Measurements from ENCODE around the gene SMR3A. TPM values are rescaled to one million over a fixed set of nuclear protein-coding genes. Genes with fewer than 3 reads are reported as not detected.

Gene SMR3A
- not detected for total RNA-seq

- H3K36me3 Mint-ChIP-seq: no peaks in the 10 kb centered on the region
- no peaks in the 10 kb centered on the region for H3K4me1 Mint-ChIP-seq
- H3K27me3 Mint-ChIP-seq: no peaks in the 10 kb centered on the region
- no peak within 1 kb of the TSS for H3K4me3 Mint-ChIP-seq
- no peak within 1 kb of the TSS for H3K27ac Mint-ChIP-seq
- no peak for DNase-seq
- no peaks in the 10 kb centered on the region for H3K9me3 Mint-ChIP-seq
Observed at GRCh38 chr4:70360460-70360859, at the start of gene SMR3A. TSS of gene SMR3A (plus strand) at chr4:70360760. CDS start at chr4:70362116, 1,356 bp downstream.

GRCh38 chr4:70313736-70314135, 46.8 kb upstream of the SMR3A start:
- Mint-ChIP-seq H3K4me3 (no peak overlapping the region), H3K4me1 (no peaks in the 10 kb centered on the region), H3K27me3 (no peaks in the 10 kb centered on the region), H3K27ac (no peak overlapping the region), H3K9me3 (peaks cover 3% of the 10 kb centered on the region), H3K36me3 (no peaks in the 10 kb centered on the region)
- no peak for DNase-seq

- no peak for DNase-seq
- Mint-ChIP-seq H3K36me3 (no peaks in the 10 kb centered on the region), H3K9me3 (no peaks in the 10 kb centered on the region)
Observed at GRCh38 chr4:70315928-70316327, 44.6 kb upstream of the SMR3A start.

GRCh38 chr4:70326052-70326451, 34.5 kb upstream of the SMR3A start:
- H3K27me3 Mint-ChIP-seq: no peaks in the 10 kb centered on the region
- no peaks in the 10 kb centered on the region for H3K36me3 Mint-ChIP-seq
- H3K27ac Mint-ChIP-seq: no peak overlapping the region

More at GRCh38 chr4:70315928-70316327, 44.6 kb upstream of the SMR3A start:
- H3K4me3 Mint-ChIP-seq: no peak overlapping the region
- no peaks in the 10 kb centered on the region for H3K4me1 Mint-ChIP-seq
- H3K27ac Mint-ChIP-seq: no peak overlapping the region
- H3K27me3 Mint-ChIP-seq: no peaks in the 10 kb centered on the region

GRCh38 chr4:70334681-70335080, 25.9 kb upstream of the SMR3A start, which contains the start of gene CABS1:
TSS of gene CABS1 (plus strand) at chr4:70334981. CDS start at chr4:70335040, 59 bp downstream.
- no peaks in the 10 kb centered on the region for H3K4me1 Mint-ChIP-seq
- no peaks in the 10 kb centered on the region for H3K27me3 Mint-ChIP-seq
- DNase-seq: no peak
- no peak within 1 kb of the TSS for H3K4me3 Mint-ChIP-seq
- H3K27ac Mint-ChIP-seq: no peak within 1 kb of the TSS
- H3K36me3 Mint-ChIP-seq: no peaks in the 10 kb centered on the region
- H3K9me3 Mint-ChIP-seq: no peaks in the 10 kb centered on the region

More at GRCh38 chr4:70326052-70326451, 34.5 kb upstream of the SMR3A start:
- no peak for DNase-seq
- no peaks in the 10 kb centered on the region for H3K4me1 Mint-ChIP-seq
- H3K9me3 Mint-ChIP-seq: no peaks in the 10 kb centered on the region
- H3K4me3 Mint-ChIP-seq: no peak overlapping the region

- H3K27me3 Mint-ChIP-seq: no peaks in the 10 kb centered on the region
- H3K9me3 Mint-ChIP-seq: no peaks in the 10 kb centered on the region
- no peaks in the 10 kb centered on the region for H3K36me3 Mint-ChIP-seq
- no peak for DNase-seq
- no peak overlapping the region for H3K27ac Mint-ChIP-seq
- H3K4me3 Mint-ChIP-seq: no peak overlapping the region
- H3K4me1 Mint-ChIP-seq: no peaks in the 10 kb centered on the region
Observed at GRCh38 chr4:70336043-70336442, 24.5 kb upstream of the SMR3A start.

- no peaks in the 10 kb centered on the region for H3K27me3 Mint-ChIP-seq
- DNase-seq: no peak
- H3K27ac Mint-ChIP-seq: no peak overlapping the region
- H3K9me3 Mint-ChIP-seq: no peaks in the 10 kb centered on the region
- no peak overlapping the region for H3K4me3 Mint-ChIP-seq
- no peaks in the 10 kb centered on the region for H3K4me1 Mint-ChIP-seq
- H3K36me3 Mint-ChIP-seq: no peaks in the 10 kb centered on the region
Observed at GRCh38 chr4:70337886-70338420, 22.6 kb upstream of the SMR3A start.

- no peaks in the 10 kb centered on the region for H3K27me3 Mint-ChIP-seq
- H3K4me3 Mint-ChIP-seq: no peak overlapping the region
- H3K27ac Mint-ChIP-seq: no peak overlapping the region
Observed at GRCh38 chr4:70356185-70356584, 4.4 kb upstream of the SMR3A start.

GRCh38 chr4:70359115-70359661, 1.4 kb upstream of the SMR3A start:
- no peak overlapping the region for H3K27ac Mint-ChIP-seq
- no peaks in the 10 kb centered on the region for H3K9me3 Mint-ChIP-seq
- no peak for DNase-seq
- H3K27me3 Mint-ChIP-seq: no peaks in the 10 kb centered on the region
- no peaks in the 10 kb centered on the region for H3K4me1 Mint-ChIP-seq
- no peak overlapping the region for H3K4me3 Mint-ChIP-seq
- H3K36me3 Mint-ChIP-seq: no peaks in the 10 kb centered on the region

More at GRCh38 chr4:70356185-70356584, 4.4 kb upstream of the SMR3A start:
- H3K36me3 Mint-ChIP-seq: no peaks in the 10 kb centered on the region
- H3K9me3 Mint-ChIP-seq: no peaks in the 10 kb centered on the region
- no peak for DNase-seq
- no peaks in the 10 kb centered on the region for H3K4me1 Mint-ChIP-seq

GRCh38 chr4:70364002-70364401, 3.4 kb downstream of the SMR3A start:
- DNase-seq: no peak
- Mint-ChIP-seq H3K9me3 (no peaks in the 10 kb centered on the region), H3K4me1 (no peaks in the 10 kb centered on the region), H3K4me3 (no peak overlapping the region), H3K36me3 (no peaks in the 10 kb centered on the region), H3K27me3 (no peaks in the 10 kb centered on the region), H3K27ac (no peak overlapping the region)

GRCh38 chr4:70365479-70365878, 4.9 kb downstream of the SMR3A start:
- Mint-ChIP-seq H3K9me3 (no peaks in the 10 kb centered on the region), H3K4me1 (no peaks in the 10 kb centered on the region), H3K36me3 (no peaks in the 10 kb centered on the region), H3K27me3 (no peaks in the 10 kb centered on the region), H3K4me3 (no peak overlapping the region), H3K27ac (no peak overlapping the region)
- DNase-seq: no peak

- Mint-ChIP-seq H3K9me3 (no peaks in the 10 kb centered on the region), H3K36me3 (no peaks in the 10 kb centered on the region)
- DNase-seq: no peak
Observed at GRCh38 chr4:70367813-70368212, 7.3 kb downstream of the SMR3A start.

GRCh38 chr4:70371987-70372386, 11.4 kb downstream of the SMR3A start:
- no peak overlapping the region for H3K27ac Mint-ChIP-seq
- H3K4me1 Mint-ChIP-seq: no peaks in the 10 kb centered on the region
- H3K9me3 Mint-ChIP-seq: peaks cover 2% of the 10 kb centered on the region
- H3K4me3 Mint-ChIP-seq: no peak overlapping the region
- peaks cover 8% of the 10 kb centered on the region for H3K27me3 Mint-ChIP-seq
- DNase-seq: no peak
- H3K36me3 Mint-ChIP-seq: no peaks in the 10 kb centered on the region

More at GRCh38 chr4:70367813-70368212, 7.3 kb downstream of the SMR3A start:
- Mint-ChIP-seq H3K27ac (no peak overlapping the region), H3K27me3 (no peaks in the 10 kb centered on the region), H3K4me1 (no peaks in the 10 kb centered on the region), H3K4me3 (no peak overlapping the region)

- Mint-ChIP-seq H3K27me3 (peaks cover 8% of the 10 kb centered on the region), H3K4me3 (no peak overlapping the region), H3K36me3 (no peaks in the 10 kb centered on the region), H3K9me3 (peaks cover 2% of the 10 kb centered on the region), H3K4me1 (no peaks in the 10 kb centered on the region), H3K27ac (no peak overlapping the region)
- DNase-seq: no peak
Observed at GRCh38 chr4:70372760-70373159, 12.2 kb downstream of the SMR3A start.

GRCh38 chr4:70380578-70380977, 20.0 kb downstream of the SMR3A start:
- no peaks in the 10 kb centered on the region for H3K36me3 Mint-ChIP-seq
- no peaks in the 10 kb centered on the region for H3K4me1 Mint-ChIP-seq
- peaks cover 2% of the 10 kb centered on the region for H3K9me3 Mint-ChIP-seq
- H3K27me3 Mint-ChIP-seq: peaks cover 2% of the 10 kb centered on the region
- no peak overlapping the region for H3K27ac Mint-ChIP-seq
- no peak overlapping the region for H3K4me3 Mint-ChIP-seq
- no peak for DNase-seq

- DNase-seq: no peak
- Mint-ChIP-seq H3K36me3 (no peaks in the 10 kb centered on the region), H3K27me3 (no peaks in the 10 kb centered on the region), H3K27ac (no peak within 1 kb of the TSS), H3K9me3 (no peaks in the 10 kb centered on the region), H3K4me1 (no peaks in the 10 kb centered on the region), H3K4me3 (no peak within 1 kb of the TSS)
Observed at GRCh38 chr4:70382691-70383181, 22.2 kb downstream of the SMR3A start, which contains the start of gene SMR3B. TSS of gene SMR3B (plus strand) at chr4:70383131. CDS start at chr4:70384511, 1,380 bp downstream.

Data from activated naive CD8-positive, alpha-beta T cell treated with anti-CD3 and anti-CD28 coated beads for 36 hours (primary cell).